Vagina (tissue), 2 donors: ENCODE data around the gene DNER. TPM values are rescaled to one million over a fixed set of nuclear protein-coding genes. Genes with fewer than 3 reads are reported as not detected.
A peak's percentile ranks its signal among the peaks of the same experiment; 100 is the strongest.

Experiments
- DNase-seq, 2 donors: peaks; one replicate each; pipeline ENCODE4 v3.0.0-alpha.2; 2017; ENCODE audit errors: extremely low spot score in 2 of 2
- H3K27ac ChIP-seq: fragments of 200-600 bp; sonication (generic); one replicate; pipeline ENCODE4 v1.5.1; 2019
- H3K27me3 ChIP-seq: fragments of 200-600 bp; sonication (generic); one replicate; pipeline ENCODE4 v1.5.1; 2019
- H3K36me3 ChIP-seq, 2 donors: fragments of 200-600 bp; sonication (generic); one replicate each; pipeline ENCODE4 v1.5.1; 2017 to 2019
- H3K4me1 ChIP-seq: fragments of 200-600 bp; sonication (generic); one replicate; pipeline ENCODE4 v1.5.1; 2019
- H3K4me3 ChIP-seq, 2 donors: fragments of 200-600 bp; sonication (generic); 1 replicate in 1 of 2; 2 replicates in 1 of 2; pipeline ENCODE4 v1.5.1; 2016 to 2019
- H3K9me3 ChIP-seq: fragments of 200-600 bp; sonication (generic); one replicate; pipeline ENCODE4 v1.5.1; 2019
- POLR2A ChIP-seq, 2 donors: fragments of 450-650 bp; IDR thresholded peaks; one replicate each; pipeline ENCODE4 v1.6.1; 2017; ENCODE audit warnings: antibody characterized with exemption in 2 of 2, mild to moderate bottlenecking in 2 of 2, moderate library complexity in 2 of 2
- POLR2AphosphoS5 ChIP-seq, 2 donors: sonication (generic); formaldehyde crosslinking; IDR thresholded peaks; one replicate each; pipeline ENCODE4 v1.9.0; 2017; ENCODE audit warnings: antibody characterized with exemption in 2 of 2, mild to moderate bottlenecking in 2 of 2, low read depth in 1 of 2; ENCODE audit not compliant: insufficient read depth in 1 of 2
- intact Hi-C: fragments of 100-400 bp; cut with DNase I; formaldehyde crosslinking; loops from one replicate; pipeline ENCODE4 v1.15.1; 2023
- total RNA-seq: library from RNA; depleted of rRNA; stranded (reverse); fragments of >200 nt; gene quantifications from one replicate; pipeline ENCODE4 v1.2.3, GENCODE V29; 2016
- TF ChIP-seq, protein P1 (sequence below), 3 experiments: fragments of 450-650 bp in 2 of 3; fragments of 200-600 bp in 1 of 3; sonication (generic) in 1 of 3; IDR thresholded peaks; one replicate each; pipeline ENCODE4 v1.5.1; 2017 to 2019; ENCODE audit warnings: antibody characterized with exemption in 3 of 3, mild to moderate bottlenecking in 2 of 3, moderate library complexity in 2 of 3

The DNER gene
- total RNA-seq, 1 donor from 2014 or later, result 11.3 TPM

DNA sequence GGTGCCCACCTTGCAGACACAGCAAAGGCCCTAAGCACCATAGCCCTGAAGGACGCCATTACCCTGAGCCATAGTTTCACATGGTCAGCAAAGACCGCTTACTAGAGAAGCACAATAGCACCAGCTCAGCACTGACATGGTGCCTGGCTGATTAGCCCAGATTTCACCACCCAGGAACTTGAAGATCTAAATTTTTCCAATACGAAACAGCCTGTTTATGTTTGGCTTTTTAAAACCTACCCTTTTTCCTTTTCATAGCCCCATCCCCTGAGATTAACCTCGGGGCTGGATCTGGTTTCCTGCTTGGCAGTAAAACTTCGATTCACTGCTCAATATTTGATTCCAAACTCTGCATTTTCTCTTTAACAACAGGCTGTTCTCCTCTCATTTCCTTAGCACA, 284.8 kb downstream of the DNER start:
- no peak for TF ChIP-seq POLR2A (IDR thresholded peaks at IDR 0.05)
- no peak for TF ChIP-seq POLR2AphosphoS5 (IDR thresholded peaks at IDR 0.05; ENCODE audit: insufficient read depth in 1 of 2, low read depth in 1 of 2)
- TF ChIP-seq, protein P1, sequence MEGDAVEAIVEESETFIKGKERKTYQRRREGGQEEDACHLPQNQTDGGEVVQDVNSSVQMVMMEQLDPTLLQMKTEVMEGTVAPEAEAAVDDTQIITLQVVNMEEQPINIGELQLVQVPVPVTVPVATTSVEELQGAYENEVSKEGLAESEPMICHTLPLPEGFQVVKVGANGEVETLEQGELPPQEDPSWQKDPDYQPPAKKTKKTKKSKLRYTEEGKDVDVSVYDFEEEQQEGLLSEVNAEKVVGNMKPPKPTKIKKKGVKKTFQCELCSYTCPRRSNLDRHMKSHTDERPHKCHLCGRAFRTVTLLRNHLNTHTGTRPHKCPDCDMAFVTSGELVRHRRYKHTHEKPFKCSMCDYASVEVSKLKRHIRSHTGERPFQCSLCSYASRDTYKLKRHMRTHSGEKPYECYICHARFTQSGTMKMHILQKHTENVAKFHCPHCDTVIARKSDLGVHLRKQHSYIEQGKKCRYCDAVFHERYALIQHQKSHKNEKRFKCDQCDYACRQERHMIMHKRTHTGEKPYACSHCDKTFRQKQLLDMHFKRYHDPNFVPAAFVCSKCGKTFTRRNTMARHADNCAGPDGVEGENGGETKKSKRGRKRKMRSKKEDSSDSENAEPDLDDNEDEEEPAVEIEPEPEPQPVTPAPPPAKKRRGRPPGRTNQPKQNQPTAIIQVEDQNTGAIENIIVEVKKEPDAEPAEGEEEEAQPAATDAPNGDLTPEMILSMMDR (IDR thresholded peaks at IDR 0.05), result no peak
- intact Hi-C loops, result loop anchor here (10.0 kb wide), 1 partner anchor 155 kb away; no protein-coding TSS in a partner anchor
- Histone ChIP-seq H3K27ac (peak overlapping the region; percentile 68), H3K9me3 (no peaks in the 10 kb centered on the region), H3K27me3 (no peaks in the 10 kb centered on the region), H3K4me3 (no peak overlapping the region), H3K36me3 (no peaks in the 10 kb centered on the region), H3K4me1 (no peaks in the 10 kb centered on the region)
- DNase-seq, result no peak

DNA sequence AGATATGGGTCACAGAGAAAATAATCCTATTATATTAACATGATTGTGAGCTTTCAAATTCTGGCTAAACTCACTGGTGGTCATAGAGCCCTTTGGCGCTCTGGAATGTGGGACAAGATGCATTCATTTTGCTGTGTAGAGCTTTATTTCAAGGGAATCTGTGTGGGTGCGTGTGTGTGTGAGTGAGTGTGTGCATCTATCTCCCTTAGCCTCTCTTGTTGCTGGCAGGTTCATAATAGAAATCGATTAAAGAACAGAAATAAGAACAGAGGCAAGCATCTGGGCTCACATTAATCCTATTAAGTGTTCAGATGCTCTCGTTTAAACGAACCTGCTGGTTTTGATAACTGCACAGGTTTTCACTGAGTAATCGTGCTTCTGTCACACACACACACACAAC, 287.9 kb downstream of the DNER start:
- Histone ChIP-seq H3K9me3 (no peaks in the 10 kb centered on the region), H3K27me3 (no peaks in the 10 kb centered on the region), H3K27ac (peak overlapping the region; percentile 50), H3K4me1 (no peaks in the 10 kb centered on the region), H3K36me3 (no peaks in the 10 kb centered on the region), H3K4me3 (no peak overlapping the region)
- DNase-seq, result no peak
- intact Hi-C loops, result loop anchor here (10.0 kb wide), 1 partner anchor 158 kb away; no protein-coding TSS in a partner anchor
- TF ChIP-seq POLR2AphosphoS5 (IDR thresholded peaks at IDR 0.05; ENCODE audit: insufficient read depth in 1 of 2, low read depth in 1 of 2) (no peak), POLR2A (IDR thresholded peaks at IDR 0.05) (no peak)
- TF ChIP-seq, protein P1 (IDR thresholded peaks at IDR 0.05), result no peak

DNA sequence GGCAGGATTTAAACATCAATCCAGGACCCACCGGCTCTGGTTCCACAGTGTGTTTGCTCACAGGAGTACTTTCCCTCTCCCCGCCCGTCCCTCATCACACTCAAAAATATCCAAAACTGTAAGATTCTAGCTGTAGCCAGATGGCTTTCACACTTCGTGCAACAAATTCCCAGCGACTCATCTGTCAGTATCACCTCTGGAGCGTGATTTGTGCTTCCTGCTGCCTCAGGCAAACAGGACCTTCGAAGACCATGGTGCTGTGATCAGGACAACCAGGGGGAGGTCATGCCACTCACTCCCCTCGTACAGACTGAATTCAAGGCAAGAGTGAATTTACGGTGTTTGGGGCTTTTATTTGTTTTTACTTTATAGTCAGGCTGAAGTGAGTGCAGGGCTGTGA, 288.8 kb downstream of the DNER start:
- TF ChIP-seq POLR2A (IDR thresholded peaks at IDR 0.05) (no peak), POLR2AphosphoS5 (IDR thresholded peaks at IDR 0.05; ENCODE audit: insufficient read depth in 1 of 2, low read depth in 1 of 2) (no peak)
- TF ChIP-seq, protein P1 (IDR thresholded peaks at IDR 0.05), result no peak
- no peak overlapping the region for H3K4me3 ChIP-seq
- no peaks in the 10 kb centered on the region for H3K4me1 ChIP-seq
- no peaks in the 10 kb centered on the region for H3K9me3 ChIP-seq
- intact Hi-C loops, result loop anchor here (10.0 kb wide), 1 partner anchor 159 kb away; no protein-coding TSS in a partner anchor
- H3K36me3 ChIP-seq, result no peaks in the 10 kb centered on the region
- H3K27me3 ChIP-seq, result no peaks in the 10 kb centered on the region
- H3K27ac ChIP-seq, result no peak overlapping the region
- no peak for DNase-seq

DNA sequence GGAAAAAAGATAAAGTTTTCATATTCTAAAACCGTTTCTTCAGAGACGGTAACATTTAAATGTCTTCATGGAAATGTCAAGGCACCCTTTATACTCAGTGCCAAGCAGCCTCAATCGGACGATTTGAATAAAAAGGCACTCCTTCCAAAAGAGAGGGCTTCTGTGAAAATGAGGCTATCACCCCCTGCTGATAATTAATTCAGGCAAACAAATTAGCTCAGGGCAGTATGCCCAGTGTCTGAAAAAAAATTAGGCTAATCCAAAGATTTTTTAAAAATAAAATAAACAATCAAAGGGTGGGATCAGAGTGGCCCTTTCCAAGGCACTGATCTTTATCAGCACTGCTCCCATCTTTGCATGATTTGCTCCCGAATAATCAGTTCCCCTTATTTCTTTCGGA, 292.3 kb downstream of the DNER start:
- H3K4me3 ChIP-seq, result no peak overlapping the region
- H3K4me1 ChIP-seq, result peaks cover 15% of the 10 kb centered on the region
- TF ChIP-seq POLR2A (IDR thresholded peaks at IDR 0.05) (no peak), POLR2AphosphoS5 (IDR thresholded peaks at IDR 0.05; ENCODE audit: insufficient read depth in 1 of 2, low read depth in 1 of 2) (no peak)
- TF ChIP-seq, protein P1 (IDR thresholded peaks at IDR 0.05), result no peak
- no peaks in the 10 kb centered on the region for H3K36me3 ChIP-seq
- DNase-seq, result no peak
- no peaks in the 10 kb centered on the region for H3K27me3 ChIP-seq
- H3K27ac ChIP-seq, result no peak overlapping the region
- H3K9me3 ChIP-seq, result no peaks in the 10 kb centered on the region
- intact Hi-C loops, result loop anchor here (10.0 kb wide), 1 partner anchor 163 kb away; no protein-coding TSS in a partner anchor

DNA sequence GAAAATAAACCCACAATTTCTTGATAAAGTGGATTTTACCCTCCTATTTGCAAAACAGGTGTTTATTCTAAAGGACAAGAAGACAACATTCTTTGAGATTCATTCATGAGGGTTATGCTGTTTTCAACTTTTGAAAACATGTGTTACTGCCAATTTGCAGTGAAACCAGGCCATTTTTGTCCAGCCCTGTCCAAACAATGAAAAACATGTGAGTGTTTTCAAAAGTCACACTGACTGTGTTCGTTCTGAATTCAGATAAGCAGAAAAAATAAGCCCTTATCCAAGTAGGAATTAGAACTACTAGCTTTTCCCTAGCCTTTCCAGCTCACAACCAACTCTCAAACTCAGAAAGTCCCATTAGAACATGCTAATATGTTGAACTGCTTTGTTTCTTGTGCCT, 295.2 kb downstream of the DNER start:
- Histone ChIP-seq H3K9me3 (no peaks in the 10 kb centered on the region), H3K4me3 (no peak overlapping the region), H3K4me1 (peaks cover 15% of the 10 kb centered on the region), H3K36me3 (no peaks in the 10 kb centered on the region), H3K27me3 (no peaks in the 10 kb centered on the region), H3K27ac (peak overlapping the region; percentile 72)
- DNase-seq, result no peak
- intact Hi-C loops, result no loop called here
- TF ChIP-seq, protein P1 (IDR thresholded peaks at IDR 0.05), result no peak
- TF ChIP-seq POLR2A (IDR thresholded peaks at IDR 0.05) (no peak), POLR2AphosphoS5 (IDR thresholded peaks at IDR 0.05; ENCODE audit: insufficient read depth in 1 of 2, low read depth in 1 of 2) (no peak)
